C4-2B (cell line): ENCODE results near the gene PSMD14.

ENCODE experiments used
- H3K27ac ChIP-seq: fragments of 450-650 bp; 2 replicates; pipeline ENCODE4 v1.5.1; 2017
- CTCF ChIP-seq: fragments of 450-650 bp; conservative IDR thresholded peaks from 2 replicates; pipeline ENCODE4 v1.5.1; 2017; ENCODE audit warnings: mild to moderate bottlenecking
- ZFX ChIP-seq: fragments of 450-650 bp; IDR thresholded peaks from 2 replicates; pipeline ENCODE4 v1.6.1; 2017

PSMD14 gene

GRCh38 chr2:161445097-161445496, 136.9 kb downstream of the PSMD14 start:
- TF ChIP-seq ZFX (no peak), CTCF (no peak)
- no peak overlapping the region for H3K27ac ChIP-seq

DNA sequence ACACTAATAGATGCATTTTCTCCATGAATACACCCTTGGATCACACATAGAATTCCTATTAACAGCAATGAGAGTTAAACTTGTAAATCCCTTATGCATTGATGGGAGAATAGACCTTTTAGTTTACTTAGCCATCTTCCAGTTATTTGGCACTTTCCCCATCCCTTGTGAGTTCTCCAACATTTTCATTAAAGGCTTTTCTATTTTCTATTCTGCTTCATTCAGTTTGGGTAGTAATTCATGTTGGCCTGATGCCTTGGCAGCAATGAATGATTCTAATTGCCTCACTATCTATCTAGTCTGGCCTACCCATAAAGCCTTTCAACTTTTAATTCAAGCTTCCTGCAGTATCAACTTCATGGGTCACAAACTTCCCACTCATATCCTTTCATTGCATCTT, 140.2 kb downstream of the PSMD14 start:
- no peak overlapping the region for H3K27ac ChIP-seq
- TF ChIP-seq CTCF (no peak), ZFX (no peak)
